Measurements from ENCODE around the gene ZNF526.
"Not testable (repeated sequence)": the region's sequence is repeated elsewhere in the genome, so short reads cannot be mapped to it uniquely, and the experiment has no call there.

DNA sequence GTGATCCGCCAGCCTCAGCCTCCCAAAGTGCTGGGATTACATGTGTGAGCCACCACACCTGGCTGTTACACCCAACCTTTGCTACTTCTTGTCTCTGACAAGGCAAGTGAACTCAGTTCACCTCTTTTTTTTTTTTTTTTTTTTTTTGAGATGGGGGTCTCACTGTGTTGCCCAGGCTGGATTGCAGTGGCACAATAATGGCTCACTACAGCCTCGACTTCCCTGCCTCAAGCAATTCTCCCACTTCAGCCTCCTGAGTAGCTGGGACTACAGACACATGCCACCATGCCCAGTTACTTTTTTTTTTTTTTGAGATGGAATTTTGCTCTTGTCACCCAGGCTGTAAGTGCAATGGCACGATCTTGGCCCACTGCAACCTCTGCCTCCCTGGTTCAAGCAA is 37.7 kb downstream of the ZNF526 start:
- TF ChIP-seq, protein P1, sequence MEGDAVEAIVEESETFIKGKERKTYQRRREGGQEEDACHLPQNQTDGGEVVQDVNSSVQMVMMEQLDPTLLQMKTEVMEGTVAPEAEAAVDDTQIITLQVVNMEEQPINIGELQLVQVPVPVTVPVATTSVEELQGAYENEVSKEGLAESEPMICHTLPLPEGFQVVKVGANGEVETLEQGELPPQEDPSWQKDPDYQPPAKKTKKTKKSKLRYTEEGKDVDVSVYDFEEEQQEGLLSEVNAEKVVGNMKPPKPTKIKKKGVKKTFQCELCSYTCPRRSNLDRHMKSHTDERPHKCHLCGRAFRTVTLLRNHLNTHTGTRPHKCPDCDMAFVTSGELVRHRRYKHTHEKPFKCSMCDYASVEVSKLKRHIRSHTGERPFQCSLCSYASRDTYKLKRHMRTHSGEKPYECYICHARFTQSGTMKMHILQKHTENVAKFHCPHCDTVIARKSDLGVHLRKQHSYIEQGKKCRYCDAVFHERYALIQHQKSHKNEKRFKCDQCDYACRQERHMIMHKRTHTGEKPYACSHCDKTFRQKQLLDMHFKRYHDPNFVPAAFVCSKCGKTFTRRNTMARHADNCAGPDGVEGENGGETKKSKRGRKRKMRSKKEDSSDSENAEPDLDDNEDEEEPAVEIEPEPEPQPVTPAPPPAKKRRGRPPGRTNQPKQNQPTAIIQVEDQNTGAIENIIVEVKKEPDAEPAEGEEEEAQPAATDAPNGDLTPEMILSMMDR (conservative IDR thresholded peaks at IDR 0.05), result not testable (repeated sequence)
- TF ChIP-seq ZFX (IDR thresholded peaks at IDR 0.05), result not testable (repeated sequence)
